Hematopoietic multipotent progenitor cell treated with erythropoietin and hydrocortisone succinate and interleukin-3 and kit ligand, for 4 days (in vitro differentiated cells): ENCODE data around the gene TXNDC11.

Experiments used
- DNase-seq: peaks from one replicate; pipeline ENCODE4 v3.0.0-alpha.2; 2015

TXNDC11 gene

DNA sequence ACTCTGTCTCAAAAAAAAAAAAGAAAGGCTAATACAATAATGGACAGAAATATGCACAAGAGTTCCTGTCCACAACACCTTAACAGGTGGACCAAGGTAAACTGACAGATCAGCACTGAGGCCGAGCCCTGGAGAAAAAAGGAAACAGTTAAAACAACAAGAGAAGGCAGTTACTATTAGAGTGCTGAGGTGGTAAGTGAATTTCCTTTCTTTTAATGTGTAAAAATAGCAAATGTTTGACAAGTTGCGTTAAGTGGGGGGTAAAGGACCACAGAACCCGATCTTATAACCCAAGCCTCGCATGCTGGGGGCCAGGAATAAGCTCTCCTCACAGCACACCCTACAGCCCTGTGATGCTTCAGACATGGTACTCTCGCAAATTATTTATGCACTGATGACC is 24.8 kb downstream of the TXNDC11 start:
- DNase-seq: no peak

DNA sequence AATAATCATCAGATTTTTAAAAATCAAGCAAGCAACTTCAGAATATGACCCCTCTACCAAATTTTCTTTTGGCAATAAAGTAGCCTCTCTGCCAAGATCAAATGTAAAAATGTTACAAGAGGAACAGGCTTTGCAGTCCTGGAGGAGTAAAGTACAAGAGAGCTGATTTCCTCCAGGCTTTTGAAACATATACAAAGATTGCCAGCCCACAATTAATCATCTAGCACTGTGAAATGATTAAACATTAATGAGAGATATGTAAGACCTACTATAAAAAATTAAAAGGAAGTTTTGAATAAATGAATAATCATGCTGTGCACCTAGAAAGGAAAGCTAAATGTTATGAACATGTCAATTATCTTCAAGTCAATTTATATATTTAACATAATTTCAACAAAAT is 26.3 kb downstream of the TXNDC11 start:
- DNase-seq: no peak

DNA sequence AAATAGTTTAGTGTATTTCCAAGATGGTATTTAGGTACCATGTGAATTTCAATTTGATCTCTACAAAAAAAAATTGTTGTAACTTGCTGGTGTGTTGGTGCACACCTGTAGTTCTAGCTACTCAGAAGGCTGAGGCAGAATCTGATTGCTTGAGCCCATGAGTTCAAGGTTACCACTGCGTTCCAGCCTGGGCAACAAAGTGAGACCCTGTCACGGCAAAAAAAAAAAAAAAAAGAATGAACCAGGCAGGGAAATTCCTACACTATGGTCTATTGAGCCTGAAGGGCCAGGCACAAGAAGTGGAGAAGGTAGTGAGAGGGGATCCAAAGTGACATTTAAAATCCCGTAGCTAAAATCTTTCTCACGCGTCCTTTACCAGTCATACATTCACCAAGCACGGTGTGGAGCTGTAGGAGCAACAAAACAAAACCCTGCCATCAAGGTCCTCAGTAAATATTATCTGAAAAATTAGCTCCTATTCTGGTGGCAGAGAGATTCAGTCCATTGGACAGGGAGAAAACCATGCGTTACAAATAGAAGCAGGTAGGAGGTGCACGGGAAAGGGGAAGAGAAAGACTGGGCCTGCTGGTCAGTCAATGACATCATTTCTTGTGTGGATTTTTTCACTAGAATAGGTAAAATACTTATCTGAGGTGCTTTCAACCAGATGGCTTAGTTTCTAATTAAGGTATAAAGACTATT is 27.3 kb downstream of the TXNDC11 start:
- no peak for DNase-seq

DNA sequence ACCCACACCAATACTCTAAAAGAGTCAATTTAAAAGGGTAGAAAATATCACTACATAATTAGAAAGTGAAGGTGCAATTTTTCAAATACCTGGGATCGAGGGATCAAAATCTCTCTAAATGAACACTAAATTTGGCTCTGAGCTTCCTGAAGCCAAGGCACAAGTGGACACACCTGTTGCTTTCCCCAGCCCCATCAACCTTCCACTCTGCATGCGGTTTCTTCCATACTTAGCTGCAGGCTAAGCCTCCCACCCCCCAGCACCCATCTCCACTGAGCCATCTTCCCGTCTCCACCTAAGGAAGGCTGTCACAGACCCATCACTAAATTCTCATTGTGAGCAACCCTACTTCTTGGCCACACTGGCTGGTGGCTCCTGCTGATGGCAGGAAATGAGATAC is 30.5 kb downstream of the TXNDC11 start:
- DNase-seq: no peak

DNA sequence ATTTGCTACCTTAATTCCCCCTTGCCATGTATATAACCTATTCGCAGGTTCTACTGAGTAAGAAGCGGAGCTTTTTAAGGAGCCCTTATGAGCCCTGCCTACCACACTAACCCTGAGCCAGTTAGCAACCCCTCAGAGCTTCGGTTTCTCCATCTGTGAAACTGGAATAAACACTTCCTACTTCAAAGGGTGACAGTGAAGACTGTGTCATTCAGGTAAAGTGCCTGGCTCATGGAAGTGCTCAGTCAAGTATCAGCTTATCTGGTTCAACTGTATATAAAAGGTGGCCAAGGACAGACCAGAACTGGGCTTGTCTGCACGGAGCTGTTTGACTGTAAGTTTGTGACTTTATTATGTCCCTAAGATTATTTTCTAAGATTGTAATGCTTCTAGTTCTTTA is 31.0 kb downstream of the TXNDC11 start:
- DNase-seq: no peak

DNA sequence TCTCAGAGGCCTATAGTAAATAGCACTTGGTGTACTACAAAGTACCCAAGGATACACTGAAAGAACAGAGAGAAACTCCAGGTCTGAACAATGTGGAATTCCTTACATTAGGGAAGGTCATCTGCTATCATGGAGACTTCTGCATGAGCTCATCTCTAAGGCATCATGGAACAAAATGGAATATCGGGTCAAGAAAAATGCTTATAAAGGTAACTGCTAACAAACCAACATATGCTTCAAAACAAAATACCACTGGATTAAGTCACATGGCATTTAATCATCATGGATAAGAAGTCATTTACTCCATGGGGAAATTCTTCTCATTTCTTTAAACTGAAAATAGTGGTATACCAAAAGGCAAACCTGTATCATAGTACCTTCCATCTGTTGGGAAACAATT is 34.2 kb downstream of the TXNDC11 start:
- DNase-seq: no peak

DNA sequence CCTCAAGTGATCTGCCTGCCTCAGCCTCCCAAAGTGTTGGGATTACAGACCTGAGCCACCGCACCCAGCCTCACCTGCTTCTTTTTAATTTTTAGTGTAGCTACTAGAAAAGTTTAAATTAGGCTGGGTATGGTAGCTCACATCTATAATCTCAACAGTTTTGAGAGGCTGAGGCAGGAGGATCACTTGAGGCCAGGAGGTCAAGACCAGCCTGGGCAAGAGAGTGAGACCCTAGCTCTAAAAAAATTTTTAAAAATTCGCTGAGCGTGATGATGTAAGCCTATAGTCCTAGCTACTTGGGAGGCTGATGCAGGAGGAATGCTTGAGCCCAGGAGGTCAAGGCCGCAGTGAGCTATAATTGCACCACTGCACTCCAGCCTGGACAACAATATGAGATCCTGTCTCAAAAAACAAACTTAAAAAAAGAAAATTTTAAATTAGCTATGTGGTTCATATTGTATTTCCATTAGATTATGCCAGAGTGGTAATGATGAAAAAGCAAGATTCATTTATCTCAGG is 34.9 kb downstream of the TXNDC11 start:
- DNase-seq: no peak

DNA sequence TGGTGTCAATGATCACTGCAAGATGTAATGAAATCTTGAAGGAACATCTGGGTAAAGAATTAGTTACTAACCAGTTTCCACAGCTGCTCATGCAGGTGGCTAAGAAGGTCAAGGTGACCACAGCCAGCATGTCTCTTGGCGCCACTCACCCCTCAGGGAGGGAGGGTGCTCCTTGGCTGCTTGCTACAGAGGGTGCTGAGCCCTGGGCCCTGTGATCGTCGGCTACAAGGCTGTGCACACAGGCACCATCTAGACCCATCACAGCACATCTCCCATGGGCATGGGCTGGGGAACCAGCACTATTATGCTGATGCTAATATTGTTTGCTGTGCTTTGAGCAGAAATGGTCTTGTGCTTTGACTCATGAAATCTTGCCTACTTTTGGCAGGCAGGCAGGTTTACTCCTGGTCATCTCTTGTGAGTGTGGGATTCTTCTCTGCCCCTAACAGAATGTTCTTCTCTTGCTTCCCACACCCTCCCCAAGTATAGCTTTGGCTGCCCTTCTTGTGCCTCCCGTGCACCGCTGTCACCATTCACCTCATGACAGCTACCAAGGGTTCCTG is 36.4 kb downstream of the TXNDC11 start:
- DNase-seq: peak; percentile 30

DNA sequence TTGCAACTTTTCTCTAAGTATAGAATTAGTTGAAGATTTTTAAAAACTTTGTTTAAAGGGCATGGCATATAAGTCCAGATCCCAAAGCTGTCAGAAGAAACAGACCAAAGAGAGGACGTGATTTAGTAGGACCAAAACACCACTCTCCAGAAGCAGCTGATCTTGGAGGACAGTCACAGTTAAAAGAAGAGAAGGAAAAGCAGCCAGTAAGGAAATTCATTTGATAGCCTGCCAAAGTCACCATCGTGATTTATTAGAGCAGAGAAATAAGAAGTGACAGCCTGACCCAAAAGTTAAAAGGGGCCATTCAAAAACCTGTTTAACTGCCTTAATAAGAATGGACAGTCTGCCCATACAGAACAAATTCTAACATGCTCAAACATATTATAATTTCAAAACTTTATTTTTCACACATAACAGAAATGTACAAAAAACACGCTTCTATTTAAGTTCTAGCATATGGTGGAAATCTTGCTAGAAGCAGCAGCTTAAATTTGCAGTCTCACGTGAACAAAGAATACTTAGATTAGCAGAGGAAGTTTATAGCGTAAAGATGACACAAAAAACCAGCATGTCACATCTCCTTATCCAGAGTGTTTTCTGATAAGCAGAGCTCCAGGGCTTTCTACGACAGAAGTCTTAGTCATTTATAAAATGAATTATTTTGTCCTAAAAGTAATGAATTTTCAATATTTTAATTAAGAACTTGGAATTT is 37.2 kb downstream of the TXNDC11 start:
- peak; percentile 56 for DNase-seq

DNA sequence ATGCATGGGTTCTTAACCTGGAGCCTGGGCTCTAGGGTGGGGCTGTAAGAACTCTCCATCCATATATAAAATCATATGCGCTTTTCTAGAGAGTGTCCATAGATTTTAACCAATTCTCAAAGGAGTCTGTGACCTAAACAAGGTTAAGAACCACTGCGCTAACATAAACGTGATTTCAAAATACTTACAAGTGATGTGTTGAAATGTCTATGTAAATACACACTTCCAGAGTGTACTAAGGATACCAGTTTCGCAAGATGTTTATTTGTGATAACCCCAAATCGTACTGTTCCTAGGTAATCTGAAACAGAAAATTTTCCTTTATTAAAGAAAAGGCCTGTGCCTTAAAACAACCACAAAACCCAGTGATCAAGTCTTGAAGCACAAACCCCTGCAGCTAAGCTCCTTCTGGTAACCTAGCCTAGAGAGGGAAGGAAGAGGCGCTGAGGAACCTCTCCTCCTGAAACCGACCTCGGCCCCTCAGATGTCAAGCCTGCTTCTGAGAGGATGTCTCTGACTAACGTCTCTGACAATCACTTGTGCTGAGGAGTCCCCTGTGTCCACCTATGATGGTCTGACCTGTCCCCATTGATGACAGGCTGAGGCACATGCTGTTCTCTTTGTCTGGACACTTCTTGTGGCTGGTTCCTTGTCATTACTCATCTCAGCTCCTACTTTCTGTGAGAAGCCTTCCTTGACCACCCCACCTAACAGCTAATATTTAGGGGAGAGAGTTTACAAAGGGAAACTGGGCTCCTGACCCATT is 42.2 kb downstream of the TXNDC11 start:
- DNase-seq: peak; percentile 42

DNA sequence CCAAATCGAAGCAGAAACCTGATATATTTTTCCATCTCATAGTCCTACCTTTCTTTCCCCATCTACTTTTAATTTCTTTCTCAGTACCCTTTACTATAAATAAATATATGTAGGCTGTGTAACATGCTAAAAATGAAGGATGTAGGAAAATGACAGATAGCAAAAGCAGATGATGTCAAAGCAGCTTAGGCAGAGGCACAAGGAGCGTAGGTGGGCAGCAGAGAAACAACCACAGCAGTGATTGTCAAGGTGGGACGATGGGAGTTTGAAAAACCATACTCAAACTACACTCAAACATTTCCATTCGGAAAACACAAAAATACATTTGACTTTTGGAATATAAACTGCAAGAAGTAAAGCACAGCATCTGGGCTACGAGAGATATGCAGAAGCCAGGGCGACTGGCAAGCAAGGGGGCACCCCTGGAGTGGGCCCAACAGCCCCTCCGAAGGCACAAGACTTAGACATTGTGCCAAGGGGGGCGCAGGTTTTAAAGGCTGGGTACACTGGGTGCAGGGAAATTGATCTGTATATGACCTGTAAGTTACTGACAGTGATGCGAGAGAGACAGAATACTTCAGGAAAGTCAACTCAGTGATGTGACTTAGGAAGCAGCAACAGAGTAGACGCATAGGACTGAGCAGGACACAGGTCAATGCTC is 43.3 kb downstream of the TXNDC11 start:
- no peak for DNase-seq

DNA sequence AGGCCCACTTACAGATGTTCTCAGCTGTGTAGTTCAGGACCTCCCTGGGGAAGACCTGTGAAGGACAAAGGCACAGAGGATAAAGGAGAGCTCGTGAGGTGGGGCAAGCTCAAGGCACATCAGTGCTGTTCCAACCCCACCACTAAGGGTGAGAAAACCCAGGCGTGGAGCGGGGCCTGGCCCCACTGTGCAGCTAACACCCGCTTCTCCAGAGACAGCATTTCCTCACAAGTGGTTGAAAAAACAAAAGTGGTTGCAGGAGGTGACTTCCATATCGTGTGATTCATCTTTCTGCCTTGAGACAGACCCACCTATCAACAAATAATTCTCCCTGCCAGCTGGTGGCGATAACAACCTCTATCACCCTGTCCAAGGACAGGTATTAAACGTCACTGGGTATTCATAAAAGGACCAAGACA is 44.4 kb downstream of the TXNDC11 start:
- no peak for DNase-seq

DNA sequence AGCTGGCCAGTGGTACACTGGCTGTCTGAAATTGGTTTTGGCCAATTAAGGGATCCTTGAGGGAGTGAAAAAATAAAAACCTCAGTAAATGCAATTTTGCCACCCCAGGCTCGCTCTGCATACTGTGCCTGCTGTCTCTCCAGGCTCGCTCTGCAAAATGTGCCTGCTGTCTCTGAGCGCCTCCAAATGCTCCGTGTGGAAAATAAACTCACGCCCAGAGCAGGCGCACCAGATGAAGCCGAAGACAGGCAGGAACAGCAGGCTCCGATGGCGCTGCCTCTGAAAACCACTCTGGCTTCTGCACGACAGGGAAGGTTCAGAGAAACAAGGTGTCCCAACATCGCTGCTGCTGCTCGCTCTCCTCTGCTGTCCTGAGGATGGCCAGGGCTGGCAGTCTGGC is 45.3 kb downstream of the TXNDC11 start:
- DNase-seq: no peak

DNA sequence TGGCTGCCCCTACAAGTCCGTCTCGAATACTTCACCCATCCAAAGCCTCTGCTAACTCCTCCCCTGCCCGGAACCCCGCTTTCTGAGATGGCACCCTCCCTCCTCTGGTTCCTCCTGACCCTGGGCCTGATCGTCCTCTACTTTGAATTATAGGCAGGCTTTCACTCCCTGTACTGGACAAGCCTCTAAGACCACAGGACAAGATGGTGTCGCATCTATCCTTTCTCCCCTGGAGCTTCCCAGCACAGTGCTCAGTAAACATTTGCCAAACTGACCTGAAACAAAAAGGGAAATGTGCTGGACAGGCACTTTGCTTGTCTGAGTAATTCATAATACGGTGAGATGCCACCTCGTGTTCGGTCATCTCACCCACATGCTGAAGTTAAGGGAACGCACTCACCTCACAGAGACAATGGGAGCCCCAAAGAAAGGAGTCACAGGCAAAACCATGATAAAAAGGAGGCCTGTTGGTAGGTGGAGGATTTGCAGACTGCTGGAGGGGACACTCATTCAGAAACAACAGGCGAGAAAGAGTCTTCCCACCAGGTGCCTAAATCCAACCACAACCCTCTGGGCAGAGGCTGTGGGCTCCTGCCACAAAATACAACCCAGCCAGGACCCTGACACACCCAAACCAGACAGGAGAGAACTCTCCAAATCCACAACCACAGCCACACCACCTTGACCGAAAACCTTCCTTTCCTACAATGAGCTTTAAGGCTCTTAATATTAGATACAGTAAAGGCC is 46.2 kb downstream of the TXNDC11 start:
- no peak for DNase-seq

DNA sequence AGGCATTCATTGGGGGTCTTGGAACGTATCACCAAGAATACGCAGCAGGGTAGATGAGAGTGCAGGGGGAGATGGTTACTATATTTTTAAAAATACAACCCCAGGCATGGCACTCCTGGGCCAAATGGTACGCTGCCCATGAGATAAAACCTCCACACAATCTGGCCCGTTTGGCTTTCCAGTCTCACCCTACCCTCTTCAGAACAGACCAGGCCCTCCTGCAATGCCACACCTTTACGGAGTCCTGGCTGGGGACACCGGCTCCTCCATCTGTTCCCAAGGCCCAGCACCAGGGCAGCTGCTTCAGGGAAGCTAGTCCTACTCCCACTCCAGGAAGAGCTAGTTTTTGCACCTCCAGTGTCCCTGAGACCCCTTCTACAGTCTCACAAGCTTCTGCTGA is 50.0 kb downstream of the TXNDC11 start:
- DNase-seq: no peak

DNA sequence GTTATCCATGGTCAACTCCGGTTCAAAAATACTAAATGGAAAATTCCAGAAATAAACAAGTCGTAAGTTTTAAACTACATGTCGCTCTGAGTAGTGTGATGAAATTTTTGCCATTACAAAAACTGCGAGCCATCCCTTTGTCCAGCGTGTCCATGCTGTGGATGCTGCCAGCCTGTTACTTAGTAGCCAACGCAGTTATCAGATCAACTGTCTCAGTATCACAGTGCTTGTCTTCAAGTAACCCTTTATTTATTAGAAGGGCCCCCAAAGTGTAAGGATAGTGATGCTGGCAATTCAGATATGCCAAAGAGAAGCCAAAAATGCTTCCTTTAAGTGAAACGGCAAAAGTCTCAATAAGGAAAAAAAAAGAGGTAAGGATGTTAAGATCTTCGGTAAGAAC is 50.5 kb downstream of the TXNDC11 start:
- DNase-seq: no peak

DNA sequence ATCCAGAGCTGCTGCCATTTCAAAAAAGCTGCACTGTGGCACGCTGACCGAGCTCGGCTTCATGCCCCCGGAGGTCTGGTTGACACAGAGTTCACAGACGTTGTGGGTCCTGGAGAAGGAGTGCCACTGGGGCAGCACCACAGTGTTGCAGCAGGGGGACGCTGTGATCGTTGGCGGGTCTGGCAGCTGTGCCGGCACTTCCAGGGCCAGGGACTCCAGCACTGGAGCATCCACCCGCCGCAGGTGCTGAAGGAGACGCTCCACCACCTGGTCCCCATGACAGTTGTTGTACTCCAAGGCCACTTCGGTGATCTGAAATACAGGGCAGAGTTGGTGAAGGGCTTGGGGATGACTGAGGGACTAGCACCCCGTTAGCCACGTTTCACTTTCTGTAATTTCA is 50.9 kb downstream of the TXNDC11 start:
- no peak for DNase-seq

DNA sequence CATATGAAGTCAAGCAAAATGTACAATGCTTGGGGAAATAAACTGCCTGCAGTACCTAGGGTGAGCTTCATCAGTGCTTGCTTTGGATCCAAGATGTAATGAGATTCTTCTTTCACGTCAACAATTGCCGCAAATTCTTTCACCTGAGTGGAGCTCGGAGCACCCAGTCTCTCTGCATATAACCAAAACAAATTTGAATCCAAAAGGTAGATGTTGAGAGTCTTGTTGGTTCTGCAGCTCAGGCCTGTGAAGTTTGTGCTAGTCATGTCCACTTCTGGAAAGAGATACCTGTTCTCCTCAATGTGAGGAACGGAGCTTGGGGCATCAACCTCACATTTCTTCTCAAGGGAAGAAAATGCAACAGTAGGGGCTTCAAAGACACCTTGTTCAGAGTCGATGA is 51.4 kb downstream of the TXNDC11 start:
- DNase-seq: no peak

DNA sequence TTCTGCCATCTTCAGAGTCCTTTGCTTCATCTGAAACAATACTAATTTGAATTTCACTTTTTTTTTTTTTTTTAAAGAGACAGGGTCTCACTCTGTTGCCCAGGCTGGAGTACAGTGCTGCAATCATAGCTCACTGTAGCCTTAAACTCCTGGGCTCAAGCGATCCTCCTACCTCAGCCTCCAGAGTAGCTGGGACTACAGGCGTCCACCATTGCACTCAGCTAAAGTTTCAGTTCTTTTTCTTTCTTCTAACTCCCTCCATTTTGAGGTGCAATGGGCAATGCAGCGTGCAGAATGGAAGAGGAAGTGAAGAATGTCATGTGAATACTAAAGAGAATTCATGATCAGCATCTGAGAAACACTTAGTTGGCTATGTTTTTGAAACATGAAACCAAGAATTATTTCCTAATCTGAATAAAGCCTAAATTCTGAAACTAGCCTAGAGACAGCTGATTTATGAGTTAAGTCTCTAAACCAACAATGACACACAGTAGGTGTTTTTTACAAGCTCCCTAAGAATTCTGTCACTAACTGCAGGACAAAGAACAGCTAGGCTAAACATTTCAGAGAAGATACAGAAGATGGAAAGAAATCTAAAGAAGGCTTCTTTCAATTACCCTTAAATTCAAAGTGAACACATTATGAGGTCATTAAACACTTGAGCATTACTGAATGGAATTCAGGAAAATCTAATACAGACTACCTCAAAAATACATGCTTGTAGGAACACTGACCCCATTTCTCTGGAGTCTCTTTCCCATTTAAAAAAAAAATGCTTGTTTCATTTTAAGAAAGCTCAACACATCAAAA is 53.4 kb downstream of the TXNDC11 start:
- peak; percentile 28 for DNase-seq

DNA sequence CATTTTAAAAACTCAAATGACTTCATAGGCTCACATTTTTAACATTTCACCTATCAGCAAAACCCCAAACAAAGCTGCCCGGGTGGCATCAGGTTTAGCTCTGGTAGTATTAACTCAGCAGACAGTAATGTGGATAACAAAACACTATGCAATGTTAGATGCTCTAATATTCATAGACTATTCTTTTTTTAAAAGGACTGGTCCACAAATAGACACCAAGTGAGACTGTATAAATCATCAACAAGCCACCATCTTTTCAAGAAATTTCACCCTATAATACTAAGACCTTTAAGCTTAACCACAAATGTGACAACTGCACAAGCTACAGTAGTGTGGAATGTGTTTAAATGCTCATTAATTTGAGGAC is 54.2 kb downstream of the TXNDC11 start:
- DNase-seq: no peak
